ENCODE measurements around the gene NT5DC1. TPM values are rescaled to one million over a fixed set of nuclear protein-coding genes. Genes with fewer than 3 reads are reported as not detected.

The NT5DC1 gene
- total and polyA plus RNA-seq, 2 experiments from 2014 or later: 27.0 to 29.8 TPM

DNA sequence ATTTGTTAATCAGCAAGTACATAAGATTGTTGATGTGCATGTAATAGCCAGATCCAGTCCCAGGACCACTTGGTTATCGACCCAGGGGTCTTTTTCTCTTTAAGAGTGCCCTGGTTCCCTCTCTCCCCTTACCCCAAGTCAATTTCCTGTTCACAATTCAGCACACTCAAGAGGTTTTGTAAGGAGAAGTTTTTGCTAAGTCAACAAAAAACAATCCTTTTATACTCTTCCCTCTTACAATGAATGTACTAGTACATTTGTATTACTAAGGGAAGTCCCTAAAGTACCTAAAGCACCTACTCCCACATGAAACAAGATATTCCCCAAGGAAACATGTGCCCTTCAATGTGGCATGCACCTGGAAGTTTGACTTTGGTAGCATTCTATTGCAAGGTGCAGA is 1.6 kb upstream of the NT5DC1 start (continued):
- TF ChIP-seq, protein P1, sequence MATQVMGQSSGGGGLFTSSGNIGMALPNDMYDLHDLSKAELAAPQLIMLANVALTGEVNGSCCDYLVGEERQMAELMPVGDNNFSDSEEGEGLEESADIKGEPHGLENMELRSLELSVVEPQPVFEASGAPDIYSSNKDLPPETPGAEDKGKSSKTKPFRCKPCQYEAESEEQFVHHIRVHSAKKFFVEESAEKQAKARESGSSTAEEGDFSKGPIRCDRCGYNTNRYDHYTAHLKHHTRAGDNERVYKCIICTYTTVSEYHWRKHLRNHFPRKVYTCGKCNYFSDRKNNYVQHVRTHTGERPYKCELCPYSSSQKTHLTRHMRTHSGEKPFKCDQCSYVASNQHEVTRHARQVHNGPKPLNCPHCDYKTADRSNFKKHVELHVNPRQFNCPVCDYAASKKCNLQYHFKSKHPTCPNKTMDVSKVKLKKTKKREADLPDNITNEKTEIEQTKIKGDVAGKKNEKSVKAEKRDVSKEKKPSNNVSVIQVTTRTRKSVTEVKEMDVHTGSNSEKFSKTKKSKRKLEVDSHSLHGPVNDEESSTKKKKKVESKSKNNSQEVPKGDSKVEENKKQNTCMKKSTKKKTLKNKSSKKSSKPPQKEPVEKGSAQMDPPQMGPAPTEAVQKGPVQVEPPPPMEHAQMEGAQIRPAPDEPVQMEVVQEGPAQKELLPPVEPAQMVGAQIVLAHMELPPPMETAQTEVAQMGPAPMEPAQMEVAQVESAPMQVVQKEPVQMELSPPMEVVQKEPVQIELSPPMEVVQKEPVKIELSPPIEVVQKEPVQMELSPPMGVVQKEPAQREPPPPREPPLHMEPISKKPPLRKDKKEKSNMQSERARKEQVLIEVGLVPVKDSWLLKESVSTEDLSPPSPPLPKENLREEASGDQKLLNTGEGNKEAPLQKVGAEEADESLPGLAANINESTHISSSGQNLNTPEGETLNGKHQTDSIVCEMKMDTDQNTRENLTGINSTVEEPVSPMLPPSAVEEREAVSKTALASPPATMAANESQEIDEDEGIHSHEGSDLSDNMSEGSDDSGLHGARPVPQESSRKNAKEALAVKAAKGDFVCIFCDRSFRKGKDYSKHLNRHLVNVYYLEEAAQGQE (IDR thresholded peaks at IDR 0.05; ENCODE audit: unreplicated experiment): no peak
- TF ChIP-seq CREB1 (CRISPR knock-in tag; IDR thresholded peaks at IDR 0.05; ENCODE audit: low read depth): no peak
- TF ChIP-seq, protein P2, sequence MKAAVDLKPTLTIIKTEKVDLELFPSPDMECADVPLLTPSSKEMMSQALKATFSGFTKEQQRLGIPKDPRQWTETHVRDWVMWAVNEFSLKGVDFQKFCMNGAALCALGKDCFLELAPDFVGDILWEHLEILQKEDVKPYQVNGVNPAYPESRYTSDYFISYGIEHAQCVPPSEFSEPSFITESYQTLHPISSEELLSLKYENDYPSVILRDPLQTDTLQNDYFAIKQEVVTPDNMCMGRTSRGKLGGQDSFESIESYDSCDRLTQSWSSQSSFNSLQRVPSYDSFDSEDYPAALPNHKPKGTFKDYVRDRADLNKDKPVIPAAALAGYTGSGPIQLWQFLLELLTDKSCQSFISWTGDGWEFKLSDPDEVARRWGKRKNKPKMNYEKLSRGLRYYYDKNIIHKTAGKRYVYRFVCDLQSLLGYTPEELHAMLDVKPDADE (IDR thresholded peaks at IDR 0.05): no peak
- TF ChIP-seq, protein P3, sequence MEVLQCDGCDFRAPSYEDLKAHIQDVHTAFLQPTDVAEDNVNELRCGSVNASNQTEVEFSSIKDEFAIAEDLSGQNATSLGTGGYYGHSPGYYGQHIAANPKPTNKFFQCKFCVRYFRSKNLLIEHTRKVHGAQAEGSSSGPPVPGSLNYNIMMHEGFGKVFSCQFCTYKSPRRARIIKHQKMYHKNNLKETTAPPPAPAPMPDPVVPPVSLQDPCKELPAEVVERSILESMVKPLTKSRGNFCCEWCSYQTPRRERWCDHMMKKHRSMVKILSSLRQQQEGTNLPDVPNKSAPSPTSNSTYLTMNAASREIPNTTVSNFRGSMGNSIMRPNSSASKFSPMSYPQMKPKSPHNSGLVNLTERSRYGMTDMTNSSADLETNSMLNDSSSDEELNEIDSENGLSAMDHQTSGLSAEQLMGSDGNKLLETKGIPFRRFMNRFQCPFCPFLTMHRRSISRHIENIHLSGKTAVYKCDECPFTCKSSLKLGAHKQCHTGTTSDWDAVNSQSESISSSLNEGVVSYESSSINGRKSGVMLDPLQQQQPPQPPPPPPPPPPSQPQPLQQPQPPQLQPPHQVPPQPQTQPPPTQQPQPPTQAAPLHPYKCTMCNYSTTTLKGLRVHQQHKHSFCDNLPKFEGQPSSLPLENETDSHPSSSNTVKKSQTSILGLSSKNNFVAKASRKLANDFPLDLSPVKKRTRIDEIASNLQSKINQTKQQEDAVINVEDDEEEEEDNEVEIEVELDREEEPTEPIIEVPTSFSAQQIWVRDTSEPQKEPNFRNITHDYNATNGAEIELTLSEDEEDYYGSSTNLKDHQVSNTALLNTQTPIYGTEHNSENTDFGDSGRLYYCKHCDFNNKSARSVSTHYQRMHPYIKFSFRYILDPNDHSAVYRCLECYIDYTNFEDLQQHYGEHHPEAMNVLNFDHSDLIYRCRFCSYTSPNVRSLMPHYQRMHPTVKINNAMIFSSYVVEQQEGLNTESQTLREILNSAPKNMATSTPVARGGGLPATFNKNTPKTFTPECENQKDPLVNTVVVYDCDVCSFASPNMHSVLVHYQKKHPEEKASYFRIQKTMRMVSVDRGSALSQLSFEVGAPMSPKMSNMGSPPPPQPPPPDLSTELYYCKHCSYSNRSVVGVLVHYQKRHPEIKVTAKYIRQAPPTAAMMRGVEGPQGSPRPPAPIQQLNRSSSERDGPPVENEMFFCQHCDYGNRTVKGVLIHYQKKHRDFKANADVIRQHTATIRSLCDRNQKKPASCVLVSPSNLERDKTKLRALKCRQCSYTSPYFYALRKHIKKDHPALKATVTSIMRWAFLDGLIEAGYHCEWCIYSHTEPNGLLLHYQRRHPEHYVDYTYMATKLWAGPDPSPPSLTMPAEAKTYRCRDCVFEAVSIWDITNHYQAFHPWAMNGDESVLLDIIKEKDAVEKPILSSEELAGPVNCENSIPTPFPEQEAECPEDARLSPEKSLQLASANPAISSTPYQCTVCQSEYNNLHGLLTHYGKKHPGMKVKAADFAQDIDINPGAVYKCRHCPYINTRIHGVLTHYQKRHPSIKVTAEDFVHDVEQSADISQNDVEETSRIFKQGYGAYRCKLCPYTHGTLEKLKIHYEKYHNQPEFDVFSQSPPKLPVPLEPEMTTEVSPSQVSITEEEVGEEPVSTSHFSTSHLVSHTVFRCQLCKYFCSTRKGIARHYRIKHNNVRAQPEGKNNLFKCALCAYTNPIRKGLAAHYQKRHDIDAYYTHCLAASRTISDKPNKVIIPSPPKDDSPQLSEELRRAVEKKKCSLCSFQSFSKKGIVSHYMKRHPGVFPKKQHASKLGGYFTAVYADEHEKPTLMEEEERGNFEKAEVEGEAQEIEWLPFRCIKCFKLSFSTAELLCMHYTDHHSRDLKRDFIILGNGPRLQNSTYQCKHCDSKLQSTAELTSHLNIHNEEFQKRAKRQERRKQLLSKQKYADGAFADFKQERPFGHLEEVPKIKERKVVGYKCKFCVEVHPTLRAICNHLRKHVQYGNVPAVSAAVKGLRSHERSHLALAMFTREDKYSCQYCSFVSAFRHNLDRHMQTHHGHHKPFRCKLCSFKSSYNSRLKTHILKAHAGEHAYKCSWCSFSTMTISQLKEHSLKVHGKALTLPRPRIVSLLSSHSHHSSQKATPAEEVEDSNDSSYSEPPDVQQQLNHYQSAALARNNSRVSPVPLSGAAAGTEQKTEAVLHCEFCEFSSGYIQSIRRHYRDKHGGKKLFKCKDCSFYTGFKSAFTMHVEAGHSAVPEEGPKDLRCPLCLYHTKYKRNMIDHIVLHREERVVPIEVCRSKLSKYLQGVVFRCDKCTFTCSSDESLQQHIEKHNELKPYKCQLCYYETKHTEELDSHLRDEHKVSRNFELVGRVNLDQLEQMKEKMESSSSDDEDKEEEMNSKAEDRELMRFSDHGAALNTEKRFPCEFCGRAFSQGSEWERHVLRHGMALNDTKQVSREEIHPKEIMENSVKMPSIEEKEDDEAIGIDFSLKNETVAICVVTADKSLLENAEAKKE (CRISPR knock-in tag; IDR thresholded peaks at IDR 0.05): no peak

Data from GM23338 (cell line).